T-helper 9 cell (primary cell): ENCODE measurements around the gene ECE1.
"Not testable (repeated sequence)": the region's sequence is repeated elsewhere in the genome, so short reads cannot be mapped to it uniquely, and the experiment has no call there.

Source experiments
- DNase-seq: peaks from one replicate; pipeline ENCODE4 v3.0.0-alpha.2; 2020

The ECE1 gene

DNA sequence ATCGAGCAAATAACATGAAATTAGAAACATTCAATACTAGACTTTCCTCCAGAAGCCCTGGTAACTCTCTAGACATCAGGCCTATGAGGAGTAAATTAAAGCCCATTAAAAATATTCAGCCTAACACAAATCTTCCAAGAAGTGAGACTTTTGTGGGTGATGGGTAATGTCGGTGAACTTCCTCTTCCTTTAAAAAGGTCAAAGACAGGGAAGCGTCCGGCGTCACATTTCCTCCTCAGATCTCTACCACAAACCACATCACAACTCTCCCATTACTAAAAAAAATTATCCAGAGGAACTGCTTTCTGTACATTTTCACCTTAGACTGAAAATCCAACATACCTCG lies 115.0 kb downstream of the ECE1 start:
- peak; percentile 10 for DNase-seq

DNA sequence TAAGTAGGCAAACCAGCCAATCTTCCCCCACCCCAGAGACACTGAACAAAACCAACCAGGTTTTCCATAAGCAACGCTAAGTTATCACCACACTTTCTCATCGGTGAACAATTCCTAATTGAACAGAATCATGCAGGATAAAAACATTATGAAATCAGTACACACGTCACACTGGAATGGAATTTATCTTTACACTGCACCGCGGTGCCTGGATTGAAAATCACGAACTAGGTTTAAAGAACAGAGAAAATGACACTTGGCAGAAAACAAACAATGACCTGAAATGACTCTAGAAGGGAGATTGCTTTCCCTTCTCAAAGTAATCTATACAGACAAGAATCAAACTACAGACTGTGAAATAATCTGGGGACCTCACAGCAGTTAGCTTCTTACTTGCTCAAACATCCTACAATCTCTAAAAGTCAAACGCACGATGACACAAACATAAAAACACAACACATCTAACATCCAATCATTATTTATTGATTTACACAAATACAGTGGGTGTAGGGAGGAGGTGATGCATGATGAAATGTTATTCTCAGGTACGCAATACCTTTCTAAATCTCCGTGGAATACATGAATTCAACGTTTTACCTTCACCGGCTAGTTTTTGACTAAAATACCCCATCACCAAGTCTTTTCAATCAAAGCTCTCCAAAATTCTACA lies 115.5 kb downstream of the ECE1 start:
- DNase-seq, result no peak

DNA sequence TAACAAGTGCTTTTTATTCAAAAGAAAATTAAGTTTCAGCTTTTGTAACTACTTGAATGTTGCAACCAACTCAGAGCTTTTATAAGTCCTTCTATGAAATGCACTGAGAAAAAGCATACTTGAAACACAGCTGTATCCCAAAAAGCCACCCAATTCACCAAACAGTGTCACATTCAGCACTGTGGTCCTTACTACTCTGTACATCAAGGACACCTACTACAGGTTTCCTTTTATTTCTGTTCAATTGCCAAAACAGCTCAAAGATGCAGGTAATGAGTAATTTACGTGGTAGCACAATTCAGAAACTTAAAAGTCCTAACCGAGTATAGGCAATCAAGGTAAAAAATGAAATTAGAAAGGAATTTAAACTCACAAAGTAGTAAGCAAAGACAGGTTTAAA lies 116.0 kb downstream of the ECE1 start:
- DNase-seq, result no peak

DNA sequence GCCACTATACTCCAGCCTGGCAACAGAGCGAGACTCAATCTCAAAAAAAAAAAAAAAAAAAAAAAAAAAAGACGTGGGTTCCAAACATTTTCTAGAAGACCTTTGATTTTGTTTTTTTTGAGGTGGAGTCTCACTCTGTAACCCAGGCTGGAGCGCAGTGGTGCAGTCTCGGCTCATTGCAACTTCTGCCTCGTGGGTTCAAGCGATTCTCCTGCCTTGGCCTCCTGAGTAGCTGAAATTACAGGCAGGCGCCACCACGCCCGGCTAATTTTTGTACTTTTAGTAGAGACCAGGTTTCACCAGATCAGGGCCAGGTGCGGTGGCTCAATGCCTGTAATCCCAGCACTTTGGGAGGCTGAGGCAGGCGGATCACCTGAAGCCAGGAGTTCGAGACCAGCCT lies 117.2 kb downstream of the ECE1 start:
- DNase-seq, result not testable (repeated sequence)

GRCh38 chr1:21170837-21171236 lies 119.4 kb downstream of the ECE1 start:
- not testable (repeated sequence) for DNase-seq

DNA sequence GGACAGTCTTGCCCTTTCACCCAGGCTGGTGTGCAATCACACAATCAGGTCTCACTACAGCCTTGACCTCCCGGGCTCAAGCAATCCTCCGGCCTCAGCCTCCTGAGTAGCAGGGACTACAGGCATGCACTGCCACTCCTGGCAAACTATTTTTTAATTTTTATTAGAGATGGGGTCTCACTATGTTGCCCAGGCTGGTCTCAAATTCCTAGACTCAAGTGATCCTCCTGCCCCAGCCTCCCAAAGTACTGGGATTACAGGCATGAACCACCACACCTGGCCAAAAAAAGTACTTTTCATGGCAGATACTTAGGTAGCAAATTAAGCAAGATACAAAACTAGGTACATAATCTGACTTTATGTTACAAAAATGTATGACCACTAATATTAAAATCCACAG lies 121.8 kb downstream of the ECE1 start:
- no peak for DNase-seq
